GM10847 (cell line): ENCODE measurements around the gene DDN.

Experiments
- POLR2A ChIP-seq: IDR thresholded peaks from 2 replicates; pipeline ENCODE4 v1.6.1; 2011; ENCODE audit not compliant: insufficient read length; ENCODE audit errors: extremely low read depth

Gene DDN

DNA sequence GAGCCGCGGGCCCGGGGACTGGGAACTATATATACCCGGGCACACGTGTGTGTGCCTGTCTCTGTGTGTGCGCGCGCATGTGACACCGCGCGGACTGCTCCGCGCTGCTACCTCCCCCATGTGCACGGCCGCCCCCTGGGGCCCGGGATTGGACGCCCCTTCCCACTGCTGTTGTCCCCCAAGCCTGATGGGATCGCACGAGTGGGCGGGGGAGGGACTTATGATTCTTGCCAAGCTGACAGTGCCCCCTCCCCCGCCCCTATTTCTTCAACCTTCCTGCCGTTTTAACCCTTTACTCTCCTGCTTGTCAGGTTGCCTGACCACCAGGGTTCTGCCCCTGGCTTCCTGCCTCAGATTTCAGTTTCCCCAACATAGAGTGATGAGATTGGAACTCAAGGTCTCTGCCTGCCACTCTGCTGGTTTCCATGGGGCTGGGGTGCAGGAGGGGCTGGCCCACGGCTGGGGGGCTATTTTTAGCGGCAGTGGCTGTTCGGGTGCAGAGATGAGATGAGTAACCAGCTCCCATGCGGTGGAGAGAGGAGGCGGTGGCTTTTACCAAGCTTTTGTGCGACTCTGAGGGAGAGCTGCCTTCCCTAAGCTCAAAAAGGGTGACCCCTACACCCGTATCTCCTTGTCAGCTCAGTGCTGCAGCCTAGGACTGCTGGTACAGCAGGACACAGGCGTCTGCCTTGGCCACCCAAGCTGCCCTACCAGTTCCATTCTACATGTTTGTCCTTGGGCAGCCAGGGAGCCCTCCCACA is at the start of gene DDN:
Gene DDN, minus strand, starts transcription at position 5 of the 761 bp plus-strand sequence. CDS start 88 bp downstream, outside the sequence.
- no peak for TF ChIP-seq POLR2A

DNA sequence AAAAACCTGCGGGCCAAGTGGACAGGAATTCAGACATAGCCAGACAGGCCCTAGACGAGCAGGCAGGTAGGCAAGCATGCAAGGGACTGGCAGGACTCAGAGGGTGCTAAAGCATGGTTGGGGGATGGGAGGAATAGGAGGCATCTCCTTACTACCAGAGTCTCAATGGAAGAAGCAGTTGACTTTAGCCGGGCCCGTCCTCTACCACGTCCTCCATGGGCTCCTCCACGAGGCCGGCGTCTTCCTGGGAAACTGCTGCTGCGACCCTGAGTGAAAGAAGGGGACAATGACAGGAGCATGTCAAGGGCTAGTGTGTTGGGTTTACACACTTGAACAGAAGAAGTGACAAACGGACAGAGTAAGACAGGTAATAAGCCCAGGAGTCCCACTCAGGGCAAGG is 49.8 kb upstream of the DDN start:
- no peak for TF ChIP-seq POLR2A

DNA sequence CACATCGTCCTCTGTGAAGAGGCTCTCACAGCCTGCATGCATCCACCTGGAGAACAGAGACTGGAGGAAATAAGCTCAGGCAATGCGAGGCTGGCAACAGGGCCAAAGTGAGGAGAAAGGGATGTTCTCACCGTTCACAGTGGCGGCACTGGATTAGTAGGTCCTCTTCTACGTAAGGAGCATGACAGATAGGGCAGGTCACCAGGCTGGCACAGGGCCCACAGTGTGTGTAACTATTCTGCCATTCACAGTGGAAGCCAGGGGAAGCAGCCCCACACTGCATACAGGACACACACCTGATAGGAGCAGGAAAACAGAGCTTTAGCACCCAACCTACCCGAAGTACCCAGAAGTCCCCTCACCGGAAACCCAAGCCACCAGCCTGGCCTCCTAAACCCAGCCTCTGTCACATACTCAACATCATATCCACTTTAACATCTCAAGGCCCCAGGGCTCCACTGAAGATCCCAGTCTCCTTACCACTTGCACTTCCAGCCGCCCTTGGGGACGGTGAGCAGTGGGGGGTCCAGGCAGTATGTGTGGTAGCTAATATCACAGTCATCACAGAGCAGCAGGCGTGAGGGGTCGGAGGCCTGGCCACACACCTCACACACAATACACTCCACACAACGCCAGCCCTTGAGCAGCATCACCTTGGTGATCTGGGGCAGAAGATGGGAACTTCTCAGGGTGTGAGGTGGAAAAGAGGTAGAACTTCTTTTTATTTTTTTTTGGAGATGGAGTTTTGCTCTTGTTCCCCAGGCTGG is 47.1 kb upstream of the DDN start:
- no peak for TF ChIP-seq POLR2A

DNA sequence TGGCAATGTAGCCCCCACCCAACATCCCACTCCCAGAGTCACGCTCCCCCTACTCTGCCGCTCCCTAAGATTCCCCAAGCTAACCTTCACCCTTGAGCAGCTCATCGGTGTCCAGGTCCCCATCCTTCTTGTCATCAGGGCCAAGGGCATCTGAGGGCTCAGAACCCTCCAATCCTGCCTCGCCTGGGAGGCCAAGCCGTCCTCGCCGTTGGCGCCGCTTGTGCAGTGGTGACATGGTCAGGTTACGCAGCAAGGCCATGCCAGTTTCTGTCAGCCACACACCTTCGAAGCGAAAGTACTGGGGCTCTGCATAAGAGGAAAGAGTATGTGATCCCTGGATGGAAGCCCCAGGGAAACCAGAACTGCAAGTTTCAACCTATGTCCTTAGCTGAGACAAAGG is 45.5 kb upstream of the DDN start:
- TF ChIP-seq POLR2A, result no peak

DNA sequence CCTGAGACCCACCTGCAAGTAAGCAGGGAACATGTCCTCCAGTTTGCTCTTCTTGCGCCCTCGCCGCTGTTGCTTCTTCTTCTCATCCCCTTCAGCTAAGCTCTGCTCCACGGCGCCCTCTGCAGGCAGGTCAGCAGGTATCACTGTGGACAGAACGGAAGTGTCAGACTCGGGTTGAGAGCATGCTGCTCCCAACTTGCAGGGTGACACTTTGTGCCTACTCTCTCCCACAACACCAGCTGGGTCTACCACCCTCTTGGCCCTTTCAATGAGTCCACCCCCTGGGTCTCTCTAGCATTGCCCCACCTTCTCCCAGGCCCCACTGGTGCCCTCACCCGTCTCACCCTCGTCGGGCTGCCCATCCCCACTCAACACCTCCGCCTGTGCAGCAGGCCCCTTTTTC is 44.7 kb upstream of the DDN start:
- no peak for TF ChIP-seq POLR2A

DNA sequence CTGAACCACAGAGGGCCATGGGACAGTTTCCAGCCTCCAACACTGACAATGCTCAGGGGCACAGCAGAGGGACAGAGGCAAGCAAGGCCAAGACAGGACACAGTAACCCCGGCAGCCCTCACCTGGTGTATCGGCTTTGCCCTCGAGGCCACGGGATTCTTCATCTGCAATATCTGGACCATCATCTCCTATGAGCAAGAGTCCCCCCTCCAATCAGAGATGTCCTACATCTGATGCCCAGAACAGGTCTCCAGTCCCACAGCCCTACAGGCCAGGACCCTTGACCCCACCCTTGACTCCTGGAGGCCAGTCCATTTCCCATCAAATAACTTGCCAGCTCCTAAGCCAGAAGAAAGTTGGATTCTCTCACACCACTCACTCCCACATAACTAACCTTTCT is 44.1 kb upstream of the DDN start:
- TF ChIP-seq POLR2A, result no peak

DNA sequence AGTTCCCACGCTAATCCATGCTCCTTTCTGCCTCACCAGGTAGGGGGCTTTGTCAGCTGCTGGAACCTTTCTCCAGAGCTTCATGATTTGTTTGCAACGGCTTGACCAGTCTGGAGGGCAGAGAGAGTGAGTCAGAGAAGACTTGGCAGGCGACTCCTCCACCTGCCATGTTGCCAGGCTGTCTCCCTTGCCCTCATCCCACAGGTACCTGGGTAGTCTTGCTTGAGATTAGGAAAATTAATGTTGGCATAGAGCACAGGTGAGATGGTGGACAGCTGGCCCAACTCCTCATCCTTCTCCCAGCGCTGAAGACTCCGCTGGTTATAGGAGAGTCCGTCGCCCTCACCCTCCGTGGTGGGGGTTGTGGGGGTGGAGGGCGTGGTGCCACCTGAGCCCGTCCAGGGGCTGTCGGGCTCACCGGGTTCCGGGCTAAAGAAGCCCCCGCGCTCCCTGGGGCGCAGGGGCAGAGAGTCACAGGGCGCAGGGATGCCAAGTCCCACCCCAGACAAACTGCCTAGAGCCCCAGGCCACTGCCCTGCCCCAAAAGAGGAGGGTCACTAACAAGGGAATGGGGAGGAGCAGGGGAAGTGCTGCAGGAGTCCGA is 42.8 kb upstream of the DDN start:
- no peak for TF ChIP-seq POLR2A

DNA sequence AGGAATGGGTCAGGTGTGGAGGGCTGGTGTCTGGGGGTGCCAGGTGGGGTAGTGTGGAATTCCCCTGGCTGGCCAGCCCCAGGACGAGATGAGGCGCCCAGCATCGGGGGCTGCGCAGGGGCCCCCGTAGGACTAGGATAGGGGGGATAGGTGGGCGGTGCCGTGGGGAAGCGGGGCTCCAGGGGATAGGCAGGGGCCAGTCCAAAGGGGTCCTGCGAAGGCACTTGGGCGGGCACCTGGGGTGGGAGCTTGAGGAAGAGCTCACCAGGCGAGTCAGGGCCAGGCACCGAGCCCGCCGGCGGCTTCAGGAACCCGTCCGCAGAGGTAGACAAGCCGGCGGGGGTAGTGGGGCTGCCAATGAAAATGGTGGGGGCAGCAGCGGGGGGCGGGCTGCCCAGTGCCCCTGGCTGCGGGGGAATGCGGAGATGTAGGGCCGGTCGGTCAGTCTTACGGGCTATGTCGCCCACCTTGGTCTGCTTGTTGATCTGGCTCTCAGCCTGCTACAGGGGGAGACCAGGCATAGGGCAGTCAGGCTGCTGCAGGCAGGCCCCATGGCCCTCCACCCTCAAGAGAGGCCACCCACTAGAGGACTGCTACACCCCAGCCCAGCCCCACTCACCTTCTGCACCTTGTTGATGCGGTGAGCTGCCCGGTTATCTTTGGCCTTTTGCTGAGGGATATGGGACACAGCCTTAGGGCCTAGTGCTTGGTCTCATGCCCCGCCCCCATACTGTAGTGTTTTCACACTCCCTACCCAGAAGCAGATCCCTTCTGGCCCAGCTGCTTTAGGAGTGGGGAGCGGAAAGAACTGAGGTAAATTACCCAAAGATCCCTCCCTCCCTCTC is 42.1 kb upstream of the DDN start:
- no peak for TF ChIP-seq POLR2A

DNA sequence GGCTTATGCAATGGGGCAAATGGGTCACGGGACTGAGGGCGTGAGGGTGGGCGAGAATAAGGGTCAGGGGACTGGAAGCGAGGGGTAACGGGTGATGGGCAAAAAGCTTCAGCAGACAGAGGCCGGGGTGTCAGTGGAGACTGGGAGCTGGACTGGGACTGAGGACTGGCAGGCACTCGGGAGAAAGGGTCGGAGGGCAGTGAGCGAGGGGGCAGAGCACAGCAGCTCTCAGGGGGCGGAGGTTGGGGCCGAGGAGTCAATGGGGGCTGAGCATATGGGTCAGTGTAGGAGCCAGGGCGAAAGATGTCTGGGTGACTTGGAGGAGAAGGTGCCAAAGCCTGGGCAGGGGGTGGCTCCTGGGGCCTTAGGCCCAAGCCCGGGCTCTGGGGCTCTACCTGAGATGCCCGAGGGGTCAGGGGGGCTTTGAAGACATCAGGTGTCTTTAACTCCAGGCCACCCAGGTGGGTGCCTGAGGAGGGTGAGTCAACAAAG is 41.2 kb upstream of the DDN start:
- TF ChIP-seq POLR2A, result no peak

DNA sequence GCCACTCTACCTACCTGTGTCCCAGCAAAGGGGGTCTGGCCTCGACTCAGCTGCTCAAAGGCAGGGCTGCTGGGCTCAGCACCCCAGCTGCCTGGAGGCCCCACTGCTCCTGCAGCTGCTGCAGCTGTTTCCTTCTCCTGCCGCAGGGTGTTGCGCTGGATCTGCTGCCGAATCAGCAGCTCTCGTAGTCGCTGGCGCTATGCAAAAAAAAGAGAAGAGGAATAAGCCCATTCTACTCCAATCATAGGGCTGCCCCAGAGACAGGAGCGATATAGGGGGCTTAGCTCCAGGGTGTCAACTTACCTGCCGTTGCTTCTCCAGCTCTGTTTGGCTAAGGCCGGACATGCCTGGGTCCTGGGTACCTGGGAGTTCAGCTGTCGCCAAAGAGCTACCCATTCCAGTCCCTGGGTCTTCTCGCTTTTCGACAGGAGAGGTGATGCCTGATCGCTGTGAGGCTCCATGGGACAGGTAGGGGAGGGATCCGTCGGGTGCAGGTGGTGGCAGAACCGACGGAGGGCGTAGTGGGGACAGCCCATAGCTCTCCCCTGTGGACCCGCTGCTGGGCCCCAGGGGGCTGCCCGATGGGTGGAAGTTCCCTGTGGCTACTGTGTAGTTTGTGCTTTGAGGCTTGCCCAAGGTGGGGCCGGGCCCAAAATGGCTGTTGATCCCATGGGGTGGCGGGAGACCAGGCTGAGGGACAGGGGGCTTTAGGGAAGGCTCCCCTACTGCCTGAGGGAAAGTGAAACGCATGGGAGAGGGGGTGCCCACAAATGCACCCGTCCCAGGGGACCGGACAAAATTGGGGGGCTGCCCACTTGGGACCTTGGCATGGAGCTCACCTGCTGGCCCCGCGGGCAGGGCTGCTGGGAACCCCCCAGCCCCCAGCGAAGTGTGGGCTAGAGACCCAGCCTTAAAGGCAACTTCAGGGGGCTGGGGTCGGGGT is 40.5 kb upstream of the DDN start:
- TF ChIP-seq POLR2A, result no peak

DNA sequence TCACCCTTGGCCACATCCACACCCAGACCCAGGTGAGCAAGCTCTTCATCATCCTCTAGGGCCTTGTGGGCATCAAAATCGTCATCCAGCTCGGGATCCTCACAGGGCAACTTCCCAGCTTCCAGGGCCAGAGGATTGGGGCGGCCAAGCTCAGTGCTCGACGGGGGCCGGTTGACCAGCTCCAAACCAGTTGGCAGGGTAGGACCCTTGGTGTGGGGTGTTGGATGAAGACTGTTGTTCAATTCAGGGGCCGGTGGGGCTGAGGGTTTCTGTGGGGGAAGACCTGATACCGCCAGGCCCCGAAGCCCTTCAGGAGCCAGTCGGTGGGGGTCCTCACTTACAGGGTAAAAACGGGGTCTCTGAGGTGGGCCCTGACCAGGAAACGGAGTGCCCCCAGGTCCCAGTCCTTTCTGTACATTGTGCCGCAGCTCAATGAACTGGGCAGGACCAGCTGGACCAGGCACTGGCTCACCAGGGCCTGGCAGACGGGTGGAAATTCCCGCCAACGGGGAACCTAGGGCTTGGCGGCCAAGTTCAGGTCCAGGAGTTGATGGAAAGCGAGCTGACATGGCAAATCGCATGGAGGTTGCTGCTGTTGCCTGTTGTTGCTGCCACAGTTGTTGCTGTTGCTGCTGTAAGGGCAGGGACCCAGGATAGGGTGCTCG is 39.2 kb upstream of the DDN start:
- no peak for TF ChIP-seq POLR2A

DNA sequence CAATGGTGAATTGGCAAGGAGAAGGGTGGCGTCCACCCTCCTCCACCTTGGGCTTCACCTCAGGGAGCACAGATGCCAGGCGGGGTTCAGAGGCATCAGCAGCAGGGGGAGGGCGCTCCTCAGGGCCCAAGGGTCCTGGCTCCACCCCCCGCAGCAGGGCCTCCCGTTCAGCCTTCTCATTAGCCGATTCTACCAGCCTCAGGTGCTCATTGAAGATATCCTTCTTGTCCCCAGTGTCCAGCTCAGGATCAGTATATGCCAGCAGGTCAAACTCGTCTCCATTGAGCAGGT is 38.7 kb upstream of the DDN start:
- TF ChIP-seq POLR2A, result no peak

DNA sequence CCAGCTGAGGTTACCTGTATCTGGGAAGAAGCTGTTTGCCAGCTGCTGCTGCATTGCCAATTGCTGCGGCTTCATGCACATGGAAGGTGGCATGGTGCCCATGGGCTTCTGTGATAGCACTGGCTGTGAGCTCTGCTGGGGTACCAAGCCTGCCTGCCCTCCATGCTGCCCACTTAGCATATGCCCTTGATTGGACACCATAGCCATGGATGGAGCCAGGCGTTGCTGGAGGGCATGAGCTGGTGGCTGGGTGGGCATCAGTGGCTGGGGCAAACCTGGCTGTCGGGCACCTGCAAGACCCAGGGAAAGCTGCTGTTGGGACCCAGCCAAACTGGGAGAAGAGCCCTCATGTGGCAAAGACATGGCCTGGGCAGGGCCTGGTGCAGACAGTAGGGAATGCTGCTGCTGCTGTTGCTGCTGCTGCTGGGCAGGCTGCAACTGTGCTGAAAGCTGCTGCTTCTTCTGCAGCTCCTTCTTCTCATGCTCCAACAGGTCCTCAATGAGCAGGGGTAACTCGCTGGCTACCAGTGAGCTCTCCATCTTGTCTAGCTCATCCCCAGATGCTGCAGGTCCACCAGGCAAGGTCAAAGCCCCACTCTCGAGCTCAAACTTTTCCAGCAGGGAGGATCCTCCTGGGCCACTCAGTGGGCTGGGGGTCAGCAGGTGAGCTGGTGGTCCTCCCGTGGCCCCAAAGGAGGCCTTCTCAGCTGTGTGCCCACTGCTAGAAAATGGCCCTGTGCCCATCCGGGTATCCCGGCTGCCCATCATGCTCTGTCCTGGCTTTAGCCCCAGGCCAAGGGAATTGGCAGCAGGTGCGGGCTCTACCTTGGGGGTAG is 38.2 kb upstream of the DDN start:
- TF ChIP-seq POLR2A, result no peak

DNA sequence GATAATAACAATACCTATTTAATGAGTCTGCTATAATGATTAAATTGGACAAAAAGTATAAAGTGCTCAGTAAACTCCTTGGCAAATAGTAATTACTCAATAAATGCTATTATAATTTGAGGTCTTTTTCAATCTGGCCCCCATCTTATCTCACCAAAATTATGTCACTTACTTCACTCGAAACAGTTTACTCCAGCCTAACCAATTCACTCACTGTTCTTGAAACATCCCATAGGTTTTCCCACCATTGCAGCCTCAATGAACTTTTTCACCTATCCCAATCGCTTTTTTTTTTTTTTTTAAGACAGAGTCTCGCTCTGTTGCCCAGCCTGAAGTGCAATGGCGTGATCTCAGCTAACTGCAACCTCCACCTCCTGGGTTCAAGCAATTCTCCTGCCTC is 36.9 kb upstream of the DDN start:
- no peak for TF ChIP-seq POLR2A
